HK-2 (cell line): ENCODE data around the gene SLC7A6OS.

Source experiments
- DNase-seq: peaks from one replicate; pipeline ENCODE4 v3.0.0-alpha.2; 2018; ENCODE audit not compliant: unreplicated experiment

Gene SLC7A6OS

DNA sequence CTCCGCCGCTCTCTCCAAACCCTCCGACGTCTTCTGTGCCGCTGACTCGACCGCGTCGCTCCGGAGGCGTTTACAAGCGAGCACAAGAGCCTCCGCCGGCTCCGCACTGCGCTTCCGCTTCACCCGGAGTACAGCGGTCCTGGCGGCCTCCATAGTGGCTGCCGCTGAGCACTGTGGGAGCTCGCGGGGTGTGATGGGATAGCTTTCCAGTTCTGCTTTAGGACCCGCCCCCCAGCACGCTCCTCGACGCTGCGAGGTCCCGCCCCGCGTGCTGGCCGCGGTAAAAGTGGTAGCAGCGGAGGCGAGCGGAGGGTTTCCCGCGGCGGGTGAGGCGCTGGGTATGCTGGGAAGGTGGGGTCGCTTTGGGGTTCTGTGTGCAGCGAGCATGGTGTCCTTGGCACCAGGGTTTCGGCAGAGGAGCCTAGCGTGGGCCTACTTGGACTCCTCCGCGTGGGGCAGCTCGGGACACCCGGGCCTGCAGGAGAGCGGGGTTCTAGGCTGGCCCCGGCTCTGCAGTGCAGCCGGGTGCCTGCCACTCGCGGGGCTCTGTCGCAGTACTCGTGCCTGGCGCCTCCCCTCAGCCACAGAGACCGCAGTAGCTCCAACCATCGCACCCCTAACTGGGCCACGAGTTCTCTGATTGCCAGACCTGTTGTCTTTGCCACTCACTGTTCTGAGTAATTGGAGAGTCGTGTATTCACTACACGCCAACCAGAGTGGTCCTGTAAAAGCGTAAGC, at the start of gene SLC7A6OS, which contains the start of gene PRMT7:
Gene SLC7A6OS, minus strand, starts transcription at position 173 of the 738 bp plus-strand sequence. Its CDS starts 20 bp downstream, at position 153.
Gene PRMT7, plus strand, starts transcription at position 246 of the 738 bp plus-strand sequence. CDS start 4,961 bp downstream, outside the sequence.
- peak; percentile 87 for DNase-seq

DNA sequence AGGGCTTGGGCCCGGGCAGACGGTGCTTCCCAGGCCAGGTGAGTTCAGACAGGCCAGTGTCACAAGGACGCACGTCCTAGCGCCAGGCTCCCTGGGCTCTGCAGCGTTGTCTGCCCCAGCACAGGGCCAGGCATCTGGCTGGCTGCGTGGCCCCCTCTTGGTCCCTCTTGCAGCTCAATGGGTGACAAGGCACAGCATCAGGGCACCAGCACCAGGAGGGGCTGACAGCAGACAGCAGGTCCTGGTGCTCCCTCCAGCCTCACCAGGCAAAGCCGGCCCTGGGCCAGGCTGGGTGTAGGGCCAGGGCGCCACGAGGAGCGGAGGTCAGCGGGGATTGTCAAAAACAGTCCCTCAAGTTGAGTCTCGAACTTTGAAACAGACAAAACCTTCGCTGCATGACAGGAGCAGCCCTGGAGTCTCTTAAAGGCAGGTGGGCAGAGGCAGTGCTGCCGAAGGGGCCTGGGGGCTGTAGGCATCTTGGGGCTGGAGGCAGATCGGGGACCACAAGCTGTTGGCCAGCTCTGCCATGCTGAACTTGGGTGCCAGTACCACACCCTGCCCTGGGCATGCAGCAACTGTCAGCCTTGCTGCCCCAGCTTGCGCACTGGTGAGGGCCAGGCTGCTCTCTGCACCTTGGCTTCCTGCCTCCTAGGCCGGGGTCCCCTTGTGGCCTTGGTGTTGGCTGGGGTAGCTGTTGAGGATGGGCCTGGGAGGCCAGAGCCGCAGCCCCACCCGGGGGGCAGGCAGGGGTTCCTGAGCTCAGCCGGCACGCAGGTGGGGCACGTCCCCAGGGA, 48.8 kb upstream of the SLC7A6OS start:
- DNase-seq, result no peak

DNA sequence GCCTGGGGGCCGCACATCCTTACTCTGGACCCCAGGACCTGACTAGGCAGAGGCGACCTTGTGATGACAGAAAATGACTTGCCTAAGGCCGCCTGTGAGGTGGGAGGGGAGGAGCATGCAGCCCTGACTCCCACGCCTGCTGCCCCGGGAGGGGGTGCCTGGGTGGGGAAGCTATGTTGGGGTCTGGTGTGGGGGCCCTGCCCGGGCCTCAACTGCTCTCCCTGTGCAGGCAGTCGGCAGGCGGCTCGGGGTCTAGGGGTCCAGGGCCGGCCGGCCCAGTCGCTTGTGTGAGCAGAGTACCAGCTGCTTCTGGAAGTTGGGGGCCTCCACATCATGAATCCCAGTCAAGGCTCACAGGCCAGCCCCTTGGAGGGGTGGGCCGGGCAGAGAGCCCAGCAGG, 48.2 kb upstream of the SLC7A6OS start:
- DNase-seq, result no peak

DNA sequence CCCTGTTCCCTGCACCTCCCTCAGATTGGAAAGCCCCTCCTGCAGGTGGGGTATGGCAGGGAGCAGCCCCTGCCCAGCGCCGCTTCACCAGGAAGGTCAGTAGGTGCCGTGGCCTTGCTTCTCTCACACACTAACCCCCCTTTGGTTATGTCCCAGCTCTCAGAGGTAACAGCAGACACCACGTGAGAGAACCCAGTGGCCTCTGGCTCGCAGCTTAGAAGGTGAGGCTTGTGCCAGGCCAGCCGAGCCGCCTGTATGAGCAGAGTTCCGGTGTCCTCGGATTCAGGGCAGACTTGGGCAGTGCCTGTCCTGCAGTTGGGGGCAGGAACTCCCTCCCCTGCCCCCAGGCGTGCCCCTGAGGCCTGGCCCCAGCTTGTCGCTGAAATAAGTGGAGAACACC, 47.2 kb upstream of the SLC7A6OS start:
- DNase-seq, result no peak

DNA sequence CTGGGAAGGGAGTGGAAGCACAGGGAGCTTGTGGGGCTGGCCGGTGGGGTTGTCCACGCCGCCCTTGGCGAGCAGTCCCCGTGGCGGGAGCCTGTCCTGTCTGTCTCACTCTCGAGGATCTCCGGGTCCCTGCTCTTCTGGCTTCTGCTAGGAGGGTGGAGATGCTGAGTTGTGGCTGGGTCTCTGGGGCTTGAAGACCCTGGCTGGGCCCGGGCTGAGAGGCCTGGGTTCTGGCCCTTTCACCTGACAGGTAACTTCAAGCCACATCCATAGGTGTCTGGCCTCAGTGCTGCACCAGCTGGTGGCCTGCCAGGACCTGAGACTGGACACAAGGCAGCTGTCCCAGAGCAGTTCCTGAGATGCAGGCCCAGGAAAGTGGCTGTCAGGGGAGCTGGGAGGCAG, 46.8 kb upstream of the SLC7A6OS start:
- no peak for DNase-seq

DNA sequence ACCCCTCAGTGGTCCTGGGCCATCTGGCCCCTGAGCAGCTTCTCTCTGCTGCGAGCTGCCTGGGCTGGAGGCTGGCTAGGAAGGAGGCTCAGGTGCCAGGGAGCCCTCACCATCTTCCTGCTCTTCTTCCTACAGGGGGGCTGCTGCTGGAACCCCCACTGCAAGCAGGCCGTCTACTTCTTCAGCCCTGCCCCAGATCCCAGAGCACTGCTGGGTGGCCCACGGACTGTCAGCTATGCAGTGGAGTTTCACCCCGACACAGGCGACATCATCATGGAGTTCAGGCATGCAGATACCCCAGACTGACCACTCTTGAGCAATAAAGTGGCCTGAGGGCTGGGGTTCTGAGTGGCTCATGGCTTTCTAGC, 46.2 kb upstream of the SLC7A6OS start:
- no peak for DNase-seq

DNA sequence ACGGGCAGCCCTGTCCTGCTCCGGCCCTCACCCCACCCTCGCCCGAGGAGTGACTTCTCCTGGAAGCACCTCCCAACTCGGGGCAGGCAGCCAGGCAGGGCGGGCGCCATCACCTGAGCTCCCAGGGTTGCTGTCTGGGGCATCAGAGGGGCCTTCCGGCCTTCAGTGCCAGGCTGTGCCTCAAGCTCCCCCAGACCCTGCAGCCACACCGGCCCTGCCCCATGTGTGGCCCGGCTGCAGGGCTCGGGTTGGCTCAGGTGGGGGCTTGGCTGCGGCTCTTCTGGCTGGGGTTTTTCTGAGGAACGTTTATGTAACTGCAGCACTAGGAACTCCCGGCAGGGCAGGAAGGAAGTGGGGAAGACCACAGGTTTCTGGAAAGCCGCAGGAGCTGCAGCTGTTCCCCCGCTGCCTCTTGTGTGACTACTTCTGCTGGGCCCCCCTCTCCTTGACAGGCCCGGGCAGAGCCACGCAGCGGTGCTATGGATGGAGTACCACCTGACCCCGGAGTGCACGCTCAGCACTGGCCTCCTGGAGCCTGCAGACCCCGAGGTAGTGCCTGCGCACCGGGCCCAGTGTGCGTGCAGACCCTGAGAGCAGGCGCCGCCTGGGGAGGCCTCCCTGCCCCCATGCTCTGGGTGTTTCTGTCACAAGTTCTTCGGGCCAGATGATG, 45.6 kb upstream of the SLC7A6OS start:
- DNase-seq, result no peak

DNA sequence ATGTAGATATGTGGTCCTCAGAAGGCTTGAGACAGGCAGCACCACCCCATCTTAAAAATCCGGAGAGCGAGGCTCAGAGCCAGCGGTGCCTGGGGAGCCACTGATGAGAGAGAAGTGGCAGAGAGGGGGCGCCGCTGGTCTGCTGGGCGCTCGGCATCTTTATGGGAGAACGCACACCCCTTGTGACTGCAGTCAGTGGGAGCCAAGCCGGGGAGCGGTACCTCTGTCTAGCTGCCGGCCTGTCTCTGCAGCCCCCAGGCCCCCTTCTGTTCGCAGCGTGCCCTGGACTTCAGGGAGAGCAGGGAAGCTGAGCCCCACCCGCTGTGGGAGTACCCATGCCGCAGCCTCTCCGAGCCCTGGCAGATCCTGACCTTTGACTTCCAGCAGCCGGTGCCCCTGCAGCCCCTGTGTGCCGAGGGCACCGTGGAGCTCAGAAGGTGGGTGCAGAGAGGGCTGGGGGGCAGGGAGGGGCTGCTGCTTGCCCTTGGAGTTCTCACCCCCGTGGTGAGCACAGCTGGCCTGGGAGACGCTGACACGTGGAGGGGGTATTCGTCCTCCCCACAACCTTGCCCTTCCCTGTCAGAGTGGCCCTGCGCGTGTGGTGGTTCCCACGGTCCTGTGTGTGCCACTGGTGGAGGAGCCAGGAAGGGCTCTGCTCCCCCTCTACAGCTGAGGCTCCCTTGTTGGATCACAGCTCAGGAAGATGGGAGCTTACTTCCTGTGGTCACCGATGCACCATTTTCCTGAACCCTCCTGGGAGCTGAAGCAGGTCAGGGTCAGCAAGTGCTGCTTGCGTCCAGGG, 44.9 kb upstream of the SLC7A6OS start:
- DNase-seq, result no peak

DNA sequence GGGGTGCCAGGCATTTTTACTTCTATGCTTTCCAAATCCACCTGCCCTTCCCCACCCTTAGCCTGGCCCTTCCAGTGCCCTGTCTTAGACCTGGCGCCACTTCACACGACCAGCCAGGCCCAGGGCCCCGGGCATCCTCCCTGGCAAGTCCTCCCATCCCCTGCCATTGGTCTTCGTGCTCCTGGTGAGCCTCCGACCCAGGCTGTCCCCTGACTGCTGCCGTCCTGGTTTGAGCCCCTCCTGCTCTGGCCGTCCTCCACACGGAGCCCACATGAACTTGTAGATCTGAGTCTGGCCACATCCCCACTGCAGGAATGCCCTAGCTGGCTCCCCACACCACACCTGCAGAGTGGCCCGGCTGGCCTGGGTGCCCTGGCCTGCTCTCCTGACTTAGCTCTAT, 44.1 kb upstream of the SLC7A6OS start:
- DNase-seq, result no peak

DNA sequence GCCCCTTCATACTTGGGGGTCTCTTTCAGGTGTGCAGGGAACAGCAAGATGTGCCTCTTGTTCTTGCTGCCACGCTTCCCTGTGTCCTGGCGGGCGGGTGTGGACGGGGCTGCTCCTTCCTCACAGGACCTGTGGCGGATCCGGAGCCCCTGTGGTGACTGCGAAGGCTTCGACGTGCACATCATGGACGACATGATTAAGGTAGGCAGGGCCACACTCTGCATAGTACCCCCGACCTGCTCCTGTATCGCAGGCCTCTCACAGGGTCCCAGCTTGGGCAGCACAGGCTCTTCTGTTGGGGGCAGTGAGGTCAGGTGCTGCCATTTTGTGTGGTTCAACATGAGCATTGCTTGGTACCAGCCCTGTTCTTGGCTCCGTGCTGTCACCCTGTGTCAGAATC, 42.6 kb upstream of the SLC7A6OS start:
- DNase-seq, result no peak

DNA sequence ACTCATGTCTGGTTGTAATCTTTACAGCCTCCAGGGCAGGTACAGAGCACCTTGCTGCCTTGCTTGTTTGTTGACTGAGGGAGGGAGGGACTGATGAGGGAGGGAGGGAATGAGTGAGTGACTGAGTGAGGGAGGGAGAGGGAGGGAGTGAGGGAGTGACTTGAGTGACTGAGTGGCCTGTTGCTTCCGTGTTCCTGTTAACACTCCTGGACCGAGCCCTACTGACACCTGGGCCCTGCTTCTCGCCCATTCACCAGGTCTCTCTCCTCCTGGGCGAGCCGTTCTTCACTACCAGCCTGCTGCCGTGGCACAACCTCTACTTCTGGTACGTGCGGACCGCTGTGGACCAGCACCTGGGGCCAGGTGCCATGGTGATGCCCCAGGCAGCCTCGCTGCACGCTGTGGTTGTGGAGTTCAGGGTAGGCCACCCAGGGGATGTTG, 41.3 kb upstream of the SLC7A6OS start:
- no peak for DNase-seq

DNA sequence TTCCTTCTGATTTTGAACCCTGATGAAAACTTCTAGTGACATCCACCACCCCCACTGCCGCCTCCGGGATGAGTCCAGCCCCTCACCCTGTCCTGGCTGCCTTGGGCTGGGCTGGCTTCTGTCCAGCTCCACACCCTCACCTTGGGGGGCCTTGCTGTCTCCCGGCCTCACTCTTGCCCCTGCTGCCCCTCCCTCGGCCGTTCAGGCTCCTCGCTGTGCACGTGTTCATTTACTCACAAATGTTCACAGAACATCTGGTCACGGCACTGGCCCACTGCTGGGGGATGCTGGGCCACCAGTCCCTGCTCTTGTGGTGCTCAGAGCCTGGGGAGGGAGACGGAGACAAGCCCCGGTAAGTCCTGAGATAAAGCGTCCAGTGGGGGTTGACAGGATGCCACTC, 40.7 kb upstream of the SLC7A6OS start:
- DNase-seq, result no peak

DNA sequence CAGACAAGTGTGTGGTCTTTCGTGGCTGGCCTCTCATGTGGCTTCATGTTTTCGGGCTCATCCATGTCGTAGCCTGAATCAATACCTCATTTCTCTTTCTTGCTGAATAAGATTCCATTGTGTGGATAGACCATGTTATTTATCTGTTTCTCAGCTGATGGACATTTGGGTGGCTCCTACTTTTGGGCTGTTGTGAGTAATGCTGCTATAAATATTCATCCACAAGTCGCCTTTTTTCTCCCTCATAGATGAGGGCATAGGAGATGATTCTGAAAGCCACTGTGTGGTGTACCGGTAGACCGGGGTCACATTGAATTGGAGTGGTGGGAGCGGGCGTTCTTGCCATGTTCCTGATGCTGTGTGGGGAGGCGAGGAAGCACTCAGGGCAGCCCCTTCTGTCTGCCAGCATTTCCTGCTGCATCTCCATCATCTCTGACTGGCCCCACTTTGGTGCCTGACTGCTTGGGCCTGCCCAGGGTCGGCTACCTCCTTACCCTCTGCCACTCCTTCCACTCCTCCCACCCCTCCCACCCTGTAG, 40.1 kb upstream of the SLC7A6OS start:
- DNase-seq, result no peak

DNA sequence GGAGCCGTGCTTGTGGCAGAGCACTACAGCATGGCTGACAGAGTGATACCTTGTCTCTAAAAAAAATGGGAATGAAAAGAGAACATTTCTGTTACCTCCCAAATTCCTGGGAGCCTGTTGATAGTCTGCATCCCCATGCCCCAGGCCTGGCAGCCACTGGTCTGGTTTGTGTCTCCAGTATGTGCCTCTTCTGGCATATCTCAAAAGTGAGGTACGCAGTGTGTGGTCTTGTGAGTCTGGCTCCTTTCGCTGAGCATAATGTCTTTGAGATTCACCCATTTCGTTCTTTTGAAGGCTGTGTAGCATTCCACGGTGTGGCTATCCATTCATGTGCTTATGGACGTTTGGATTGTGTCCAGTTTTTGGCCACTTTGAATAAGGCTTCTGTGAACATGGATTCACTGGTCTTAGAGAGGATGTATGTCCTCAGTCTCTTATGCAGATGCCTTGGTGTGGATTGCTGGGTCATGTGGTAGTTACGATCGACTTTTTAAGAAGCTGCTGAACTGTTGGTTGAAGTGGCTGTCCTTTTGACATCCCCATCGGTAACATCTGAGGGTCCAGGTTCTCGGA, 39.2 kb upstream of the SLC7A6OS start:
- DNase-seq, result no peak

DNA sequence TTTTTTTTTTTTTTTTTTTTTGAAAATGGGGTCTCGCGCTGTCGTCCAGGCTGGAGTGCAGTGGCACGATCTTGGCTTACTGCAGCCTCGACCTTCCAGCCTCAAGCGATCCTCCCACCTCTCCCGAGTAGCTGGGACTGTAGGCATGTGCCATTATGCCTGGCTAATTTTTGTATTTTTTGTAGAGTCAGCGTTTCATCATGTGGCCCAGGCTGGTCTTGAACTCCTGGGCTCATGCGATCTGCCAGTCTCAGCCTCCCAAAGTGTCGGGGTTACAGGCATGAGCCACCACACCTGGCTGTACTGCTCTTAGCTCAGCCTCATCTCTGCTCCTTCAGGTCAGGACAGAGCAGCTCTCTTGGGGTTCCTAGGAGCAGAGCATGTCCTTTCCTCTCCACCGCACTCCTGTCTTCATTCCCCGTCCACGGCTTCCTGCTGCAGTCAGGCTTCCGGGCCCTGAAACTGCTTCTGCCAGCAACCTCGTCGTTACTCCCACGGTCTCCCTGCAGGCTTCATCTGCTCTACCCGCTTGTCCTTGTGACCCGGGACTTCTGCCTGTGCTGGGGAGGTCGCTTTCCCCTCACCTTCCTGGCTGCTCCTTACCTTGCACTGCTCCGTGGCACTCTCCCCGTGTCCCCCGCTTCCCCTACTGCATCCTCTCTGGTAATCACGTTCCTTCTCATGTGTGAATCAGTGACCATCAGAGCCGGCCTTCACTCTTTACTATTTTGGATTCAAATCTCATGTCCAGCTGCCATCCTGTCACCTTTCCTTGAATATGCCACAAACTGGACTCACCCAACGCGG, 38.1 kb upstream of the SLC7A6OS start:
- DNase-seq, result no peak

DNA sequence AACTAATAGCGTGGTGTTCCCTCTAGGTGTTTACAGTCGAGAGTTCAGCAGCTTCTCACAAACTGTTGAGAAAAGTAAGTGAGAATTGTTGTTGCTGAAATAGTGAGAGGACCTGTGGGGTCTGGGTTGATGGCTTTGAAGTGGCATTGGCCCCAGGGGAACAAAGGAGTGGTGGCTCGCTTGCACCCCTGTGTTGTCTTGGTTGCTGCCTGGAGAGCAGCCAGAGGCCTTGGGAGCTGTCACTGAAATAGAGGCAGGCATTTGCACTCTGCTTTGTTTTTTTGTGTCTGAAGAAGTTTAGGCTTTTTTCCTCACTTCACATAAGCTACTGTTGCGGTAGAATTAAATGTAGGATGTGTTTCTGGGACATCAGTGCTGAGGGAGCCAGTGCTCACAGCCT, 36.9 kb upstream of the SLC7A6OS start:
- DNase-seq, result no peak

DNA sequence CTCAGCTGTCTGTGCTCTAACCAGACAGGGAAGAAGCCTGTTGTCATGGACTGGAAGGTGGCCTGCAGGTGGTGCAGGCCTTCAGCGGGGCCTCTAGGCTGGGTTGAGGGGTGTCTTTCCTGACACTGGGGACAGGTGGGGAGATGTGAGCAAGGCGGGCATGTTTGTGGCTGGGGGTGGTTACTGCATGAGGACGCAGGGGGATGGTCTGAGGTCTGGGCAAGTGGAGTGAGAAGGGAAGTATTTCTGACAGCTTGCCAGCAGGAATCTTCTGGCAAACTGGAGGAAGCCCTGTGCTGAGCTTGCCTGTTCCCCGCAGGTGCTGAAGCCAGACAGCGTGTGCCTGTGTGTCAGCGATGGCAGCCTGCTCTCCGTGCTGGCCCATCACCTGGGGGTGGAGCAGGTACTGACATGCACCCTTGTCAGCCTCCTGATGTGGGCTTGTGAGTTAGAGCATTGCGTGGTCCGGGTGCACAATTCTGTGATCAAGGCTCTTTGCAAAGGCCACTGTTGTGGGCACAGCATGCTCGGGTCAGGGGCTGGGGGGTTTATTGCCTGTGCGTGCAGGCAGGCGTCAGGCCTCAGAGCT, 36.2 kb upstream of the SLC7A6OS start:
- DNase-seq, result no peak

DNA sequence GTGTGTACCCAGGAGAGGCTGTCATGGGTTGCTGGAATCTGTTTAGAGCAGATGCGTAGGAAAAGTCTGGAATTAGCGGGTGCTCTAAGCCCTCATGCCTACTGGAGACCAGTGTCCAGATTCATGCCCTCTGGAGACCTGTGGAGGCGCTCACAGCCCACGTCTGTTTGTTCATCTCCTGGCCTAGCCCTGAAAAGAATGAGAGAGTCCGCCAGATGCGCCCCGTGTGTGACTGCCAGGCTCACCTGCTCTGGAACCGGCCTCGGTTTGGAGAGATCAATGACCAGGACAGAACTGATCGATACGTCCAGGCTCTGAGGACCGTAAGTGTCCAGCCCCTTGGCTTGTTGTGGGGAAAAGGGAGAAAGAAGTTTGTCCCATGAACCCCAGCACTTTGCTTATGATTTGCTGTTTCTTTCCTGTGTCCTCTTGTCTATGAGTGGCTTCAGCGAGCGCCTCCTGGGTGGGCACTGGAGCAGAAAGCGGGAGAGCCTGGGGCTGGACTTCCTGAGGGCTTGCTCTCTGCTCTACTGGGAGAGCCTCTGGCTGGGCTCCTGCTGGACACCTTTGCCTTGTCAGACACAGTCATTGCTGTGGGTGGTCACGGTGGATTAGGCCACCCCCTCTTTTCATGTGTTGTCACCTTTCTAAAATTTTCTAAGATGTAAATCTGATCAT, 35.4 kb upstream of the SLC7A6OS start:
- DNase-seq, result no peak

DNA sequence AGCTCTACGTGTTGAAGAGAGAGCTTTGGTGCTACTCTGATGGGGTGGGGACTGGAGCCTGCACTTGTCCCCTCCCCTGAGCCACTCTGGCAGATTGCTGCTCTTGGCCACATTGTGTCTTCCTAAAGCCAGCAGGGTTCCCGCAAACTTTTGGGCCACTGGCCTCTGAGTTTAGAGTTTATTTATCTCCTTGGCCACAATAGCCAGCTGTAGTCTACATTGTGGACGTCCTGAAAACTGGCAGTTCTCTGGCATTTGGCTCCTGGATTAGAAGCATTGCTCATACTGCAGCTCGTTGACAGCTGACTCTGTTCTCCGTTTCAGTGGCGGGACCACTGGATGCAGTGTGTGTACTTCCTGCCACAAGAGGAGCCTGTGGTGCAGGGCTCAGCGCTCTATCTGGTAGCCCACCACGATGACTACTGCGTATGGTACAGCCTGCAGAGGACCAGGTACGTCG, 34.6 kb upstream of the SLC7A6OS start:
- no peak for DNase-seq
